HTERT RPE-1 (cell line): ENCODE data around the gene RALGAPA2.

Source experiments
- in situ Hi-C: fragments of 300-500 bp; cut with MboI; formaldehyde crosslinking; loops from 4 replicates; pipeline ENCODE4 v1.14.3; 2020; ENCODE audit warnings: low sequenced_read_pairs

The RALGAPA2 gene

DNA sequence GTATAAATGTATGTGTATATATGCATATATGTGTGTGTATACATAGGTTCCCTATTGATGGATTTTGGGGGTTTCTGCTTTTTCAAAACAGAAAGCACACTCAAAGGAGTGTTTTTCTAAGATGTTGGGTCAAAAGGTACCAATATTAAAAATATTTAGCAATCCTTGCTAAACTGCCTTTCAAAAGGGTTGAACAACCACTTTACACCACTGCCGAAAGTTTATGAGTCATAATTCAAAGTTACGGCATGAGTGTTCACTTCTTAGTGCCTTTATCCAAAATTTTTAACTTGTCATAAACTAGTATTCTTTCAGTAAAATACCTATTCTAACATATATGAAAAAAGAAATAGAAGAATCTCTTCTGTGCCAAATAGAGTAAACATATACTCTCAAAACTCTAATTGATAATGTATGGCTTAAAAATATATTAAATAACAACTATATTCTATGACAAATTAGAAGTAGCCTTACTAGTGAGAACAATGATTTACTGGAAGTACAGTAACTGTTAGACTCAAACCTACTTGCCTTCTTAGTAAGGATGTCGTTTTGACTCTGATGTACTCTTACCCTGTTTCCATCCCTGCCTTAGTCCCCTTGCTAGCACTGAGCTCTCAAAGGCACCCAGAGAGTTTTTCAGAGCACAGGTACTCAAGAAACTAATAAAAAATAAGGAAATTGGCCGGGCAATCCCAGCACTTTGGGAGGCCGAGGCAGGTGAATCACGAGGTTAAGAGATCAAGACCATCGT, 208.5 kb downstream of the RALGAPA2 start:
- in situ Hi-C loops: no loop called here

GRCh38 chr20:20501128-20501527, 211.3 kb downstream of the RALGAPA2 start:
- in situ Hi-C loops: no loop called here

GRCh38 chr20:20500312-20500711, 212.1 kb downstream of the RALGAPA2 start:
- in situ Hi-C loops: no loop called here

DNA sequence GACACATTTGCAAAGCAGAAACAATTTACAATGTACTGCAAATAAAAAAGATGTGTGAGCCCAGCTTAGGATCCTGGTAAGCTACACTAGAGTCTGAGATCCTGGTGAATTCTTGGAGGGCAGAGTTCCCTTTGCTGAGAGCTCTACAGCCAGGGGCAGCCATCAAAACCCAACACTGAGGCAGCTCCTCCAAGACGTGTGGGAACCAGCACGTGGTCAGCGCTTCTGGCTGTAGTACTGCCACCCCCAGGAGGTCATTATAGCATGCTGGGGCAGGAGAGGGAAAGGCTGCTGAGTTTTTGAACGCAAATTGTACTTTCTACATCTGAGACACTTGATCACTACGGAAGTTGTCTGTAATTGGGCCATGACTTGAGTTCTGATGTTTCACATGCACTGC, 213.0 kb downstream of the RALGAPA2 start:
- in situ Hi-C loops: no loop called here

DNA sequence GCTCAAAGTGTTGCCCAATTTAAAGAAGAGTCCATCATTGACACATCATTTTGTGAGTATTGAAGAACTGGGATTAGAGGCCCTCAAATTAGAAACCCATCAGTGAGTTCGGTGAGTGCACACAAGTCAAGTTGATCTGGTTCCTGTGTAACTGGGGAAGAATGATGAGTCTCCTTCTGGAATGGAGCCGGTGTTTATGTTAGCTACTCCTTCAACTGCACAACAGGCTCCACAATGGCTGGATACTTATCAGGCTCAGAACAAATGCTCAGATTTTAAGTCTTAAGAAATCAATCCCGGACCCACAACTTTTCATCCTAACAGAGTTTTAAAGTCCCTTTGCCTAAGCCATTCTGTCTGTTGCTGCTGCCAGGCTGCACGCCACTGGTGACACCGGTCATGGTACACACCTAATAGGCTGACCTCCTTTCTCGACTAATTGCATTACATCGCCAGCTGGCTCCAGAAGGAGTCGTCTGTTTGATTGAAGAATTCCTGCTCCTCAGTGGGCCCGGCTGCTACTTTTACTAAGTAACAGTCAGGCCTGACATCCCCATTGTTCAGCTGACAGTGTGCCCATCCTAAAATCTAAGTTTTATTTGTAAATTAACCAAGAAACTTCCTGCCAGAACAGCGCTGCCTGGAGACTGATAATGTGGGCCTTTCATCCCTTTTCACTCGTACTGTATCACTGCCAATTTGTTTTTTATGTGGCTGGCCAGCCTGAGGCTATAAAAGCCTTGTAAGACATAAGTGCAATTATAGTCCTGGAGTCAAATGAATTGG, 214.2 kb downstream of the RALGAPA2 start:
- in situ Hi-C loops: no loop called here

DNA sequence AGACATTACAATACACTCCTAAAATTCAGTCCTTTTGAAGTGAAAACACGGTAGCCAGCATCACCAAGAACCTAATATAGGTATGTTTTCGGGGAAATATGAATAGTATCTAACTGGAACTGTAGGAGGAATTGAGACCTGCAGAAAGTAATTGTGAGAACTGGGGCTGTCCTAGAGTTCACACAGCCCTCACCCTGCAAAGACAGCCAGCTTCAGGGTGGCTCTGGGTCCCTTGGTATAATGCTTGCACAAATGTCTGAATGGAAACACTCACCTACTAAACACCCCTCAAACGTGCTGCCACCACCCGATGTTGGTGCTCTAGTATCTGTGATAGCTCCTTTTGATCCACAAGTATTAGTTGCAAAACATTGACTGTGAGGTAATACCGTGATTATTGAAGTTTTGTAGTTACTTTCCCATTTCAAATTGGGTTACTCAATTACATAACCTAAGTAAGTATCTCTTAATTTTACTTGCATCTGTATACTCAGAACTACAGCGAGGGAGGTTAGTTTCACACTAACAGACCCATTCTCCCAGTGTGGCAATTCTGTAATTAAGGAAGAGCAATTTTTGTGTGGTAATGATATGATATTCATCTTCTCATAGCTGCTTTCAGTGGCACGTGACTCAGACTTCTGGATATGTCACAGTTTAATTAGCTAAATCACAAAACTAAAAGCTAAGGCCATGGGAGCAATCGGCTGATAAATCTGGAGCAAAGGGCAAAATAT, 215.0 kb downstream of the RALGAPA2 start:
- in situ Hi-C loops: no loop called here

- in situ Hi-C loops: no loop called here
Observed at GRCh38 chr20:20495729-20496503, 216.5 kb downstream of the RALGAPA2 start.

DNA sequence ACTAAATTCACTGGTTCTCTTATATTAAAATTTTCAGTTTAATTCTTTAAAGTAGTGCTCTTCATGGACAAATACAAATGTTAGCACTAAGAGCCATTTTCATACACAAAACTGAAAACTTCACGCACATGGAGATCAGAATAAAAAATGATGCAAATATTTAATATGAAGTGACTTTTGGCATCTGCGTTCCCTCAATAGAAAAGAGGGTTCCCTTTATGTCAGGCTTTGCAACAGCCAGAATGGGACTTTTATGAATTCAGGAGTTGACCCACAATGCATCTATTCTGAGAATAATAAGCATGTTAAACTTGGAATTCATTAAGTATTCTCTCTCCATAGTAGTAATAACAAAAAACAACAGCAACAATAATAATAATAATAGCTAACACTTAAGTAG, 218.7 kb downstream of the RALGAPA2 start:
- in situ Hi-C loops: no loop called here

DNA sequence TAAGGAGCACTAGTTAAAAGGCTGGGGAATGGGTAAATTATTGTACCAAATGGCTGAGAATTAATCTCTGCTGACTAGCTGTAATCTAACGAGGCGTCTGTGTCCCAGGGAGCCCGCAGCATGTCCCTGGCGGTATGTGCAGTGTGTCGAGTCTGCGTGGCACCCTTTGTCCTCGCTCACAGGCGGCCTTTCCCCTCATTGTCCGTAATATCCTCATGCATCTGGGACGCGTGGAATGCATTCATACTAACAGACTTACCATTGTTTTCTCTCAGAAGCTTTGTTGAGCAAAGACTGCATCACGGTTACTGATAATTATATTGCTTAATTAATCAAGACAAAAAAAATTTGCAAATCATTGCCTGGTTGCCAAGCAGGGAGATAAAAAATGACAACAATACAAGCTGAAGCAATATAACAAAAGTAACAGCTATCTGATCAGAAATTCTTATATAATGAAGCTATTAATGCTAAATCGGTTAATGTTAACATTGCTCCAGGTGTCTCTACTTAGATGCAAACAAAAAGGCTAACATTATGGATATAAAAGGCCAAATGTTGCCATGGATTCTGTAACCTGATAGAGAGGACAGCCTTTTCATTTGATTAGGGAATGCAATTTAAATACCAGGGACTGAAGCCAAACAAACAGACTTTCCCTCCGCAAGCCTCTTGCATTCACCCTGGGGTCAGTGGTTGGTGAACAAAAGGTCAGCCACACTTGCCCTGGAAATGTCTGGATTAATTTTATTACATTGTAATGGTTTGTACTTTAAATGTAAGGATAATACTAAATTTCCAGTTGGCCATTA, 219.7 kb downstream of the RALGAPA2 start:
- in situ Hi-C loops: no loop called here

- in situ Hi-C loops: no loop called here
Observed at GRCh38 chr20:20491784-20492264, 220.6 kb downstream of the RALGAPA2 start.

GRCh38 chr20:20491110-20491783, 221.2 kb downstream of the RALGAPA2 start:
- in situ Hi-C loops: no loop called here

DNA sequence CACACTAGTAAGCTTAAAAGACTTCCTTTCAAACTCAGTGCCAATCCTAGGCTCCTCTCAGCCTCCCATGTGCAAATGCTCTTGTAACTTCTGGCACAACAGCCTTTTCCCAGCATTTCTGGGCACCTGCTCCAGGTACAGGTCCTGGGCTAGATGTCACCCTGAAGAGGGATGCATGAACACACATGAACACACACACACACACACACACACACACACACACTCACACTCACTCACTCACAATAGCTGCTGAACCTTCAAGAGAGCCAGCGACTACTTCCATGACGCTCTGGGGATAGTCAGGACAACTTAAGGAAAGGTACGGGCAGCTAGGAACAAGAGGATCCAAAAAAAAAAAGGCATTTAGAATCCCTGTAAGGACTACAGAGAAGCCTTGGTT, 221.8 kb downstream of the RALGAPA2 start:
- in situ Hi-C loops: no loop called here

DNA sequence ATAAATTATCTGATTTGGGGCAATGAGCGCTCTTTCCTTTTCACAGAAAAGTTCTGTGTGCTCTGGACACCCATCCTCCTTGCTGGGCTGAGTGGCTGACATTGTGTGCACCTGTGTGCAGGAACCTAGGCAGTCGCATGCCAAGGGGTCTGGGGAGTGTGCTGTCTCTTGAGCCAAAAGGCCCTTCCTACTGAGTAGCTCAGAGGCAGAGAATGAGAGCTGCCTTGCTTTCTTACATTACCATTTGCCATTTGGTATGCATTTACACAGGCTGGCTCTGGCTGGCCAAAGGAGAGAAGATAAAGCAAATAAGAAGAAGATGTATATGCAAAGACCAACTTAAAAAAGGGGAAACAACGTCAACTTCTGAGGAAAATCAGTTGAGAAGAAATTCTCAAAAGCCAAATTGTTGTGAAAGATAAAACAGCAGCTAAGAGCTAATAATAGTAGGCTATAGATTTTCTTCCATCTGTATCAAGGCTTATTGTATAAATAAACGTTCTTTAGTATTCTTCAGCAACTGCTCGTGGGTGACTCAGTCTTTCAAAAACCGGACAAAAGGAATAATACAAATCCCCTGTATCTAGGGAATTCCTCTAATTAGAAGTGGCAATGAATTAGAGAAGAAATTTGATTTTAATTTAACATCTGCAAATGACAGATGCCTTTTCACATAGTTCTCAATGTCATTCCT, 222.6 kb downstream of the RALGAPA2 start:
- in situ Hi-C loops: no loop called here

DNA sequence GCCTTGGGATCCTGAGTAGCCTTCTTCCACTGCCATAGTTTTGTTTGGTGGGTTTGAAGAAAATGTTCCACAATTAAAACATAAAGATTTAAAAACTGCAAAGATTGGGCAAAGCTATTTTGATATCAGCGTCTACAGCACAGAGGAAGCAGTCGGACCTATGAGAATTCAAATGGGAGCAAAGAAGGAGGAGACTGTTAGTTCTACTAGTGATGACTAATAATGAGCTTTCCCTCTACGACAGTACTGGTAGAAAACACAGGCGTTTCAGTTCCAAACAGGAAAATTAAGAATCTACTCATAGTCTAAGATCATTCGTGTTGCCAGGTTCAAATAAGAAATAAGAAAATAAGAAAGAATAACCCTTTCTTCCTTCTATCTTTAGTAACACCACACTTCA, 223.4 kb downstream of the RALGAPA2 start:
- in situ Hi-C loops: no loop called here

DNA sequence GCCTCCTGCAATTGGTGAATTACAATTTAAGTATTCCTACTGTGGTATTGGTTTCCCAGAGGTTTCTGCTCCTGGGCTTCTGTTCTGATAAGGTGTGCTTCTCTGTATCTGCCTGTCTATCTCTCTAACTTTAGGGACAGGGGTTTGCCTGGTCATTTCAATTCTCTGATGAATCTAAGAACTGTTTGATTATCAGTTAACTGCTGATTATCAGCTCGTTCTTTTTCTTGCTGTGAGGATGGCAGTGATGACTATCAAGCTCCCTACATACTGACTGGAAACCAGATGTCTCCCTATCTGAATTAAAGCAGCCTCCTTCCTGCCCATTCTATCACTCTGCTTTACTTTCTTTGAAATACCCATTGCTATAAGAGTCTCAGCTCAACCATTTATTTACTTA, 224.1 kb downstream of the RALGAPA2 start:
- in situ Hi-C loops: no loop called here

GRCh38 chr20:20487811-20488210, 224.6 kb downstream of the RALGAPA2 start:
- in situ Hi-C loops: no loop called here

- in situ Hi-C loops: no loop called here
Observed at GRCh38 chr20:20483328-20483727, 229.1 kb downstream of the RALGAPA2 start.

GRCh38 chr20:20482453-20482852, 230.0 kb downstream of the RALGAPA2 start:
- in situ Hi-C loops: no loop called here

- in situ Hi-C loops: no loop called here
Observed at GRCh38 chr20:20480689-20481088, 231.8 kb downstream of the RALGAPA2 start.
